ENCODE measurements around the gene PTPRK. TPM values are rescaled to one million over a fixed set of nuclear protein-coding genes. Genes with fewer than 3 reads are reported as not detected.

The PTPRK gene
- total RNA-seq, 2 donors from 2014 or later: 94.1 to 117 TPM

GRCh38 chr6:128070406-128070805 is 450.0 kb downstream of the PTPRK start:
- intact Hi-C loops (cut with DNase I): no loop called here
- Histone ChIP-seq H3K9me3 (no peaks in the 10 kb centered on the region), H3K36me3 (no peaks in the 10 kb centered on the region), H3K27me3 (no peaks in the 10 kb centered on the region), H3K4me1 (no peaks in the 10 kb centered on the region), H3K9ac (ENCODE audit: low read depth in 2 of 2, low read length in 2 of 2) (no peak overlapping the region), H3K27ac (no peak overlapping the region), H3K4me3 (no peak overlapping the region)
- TF ChIP-seq, protein P1, sequence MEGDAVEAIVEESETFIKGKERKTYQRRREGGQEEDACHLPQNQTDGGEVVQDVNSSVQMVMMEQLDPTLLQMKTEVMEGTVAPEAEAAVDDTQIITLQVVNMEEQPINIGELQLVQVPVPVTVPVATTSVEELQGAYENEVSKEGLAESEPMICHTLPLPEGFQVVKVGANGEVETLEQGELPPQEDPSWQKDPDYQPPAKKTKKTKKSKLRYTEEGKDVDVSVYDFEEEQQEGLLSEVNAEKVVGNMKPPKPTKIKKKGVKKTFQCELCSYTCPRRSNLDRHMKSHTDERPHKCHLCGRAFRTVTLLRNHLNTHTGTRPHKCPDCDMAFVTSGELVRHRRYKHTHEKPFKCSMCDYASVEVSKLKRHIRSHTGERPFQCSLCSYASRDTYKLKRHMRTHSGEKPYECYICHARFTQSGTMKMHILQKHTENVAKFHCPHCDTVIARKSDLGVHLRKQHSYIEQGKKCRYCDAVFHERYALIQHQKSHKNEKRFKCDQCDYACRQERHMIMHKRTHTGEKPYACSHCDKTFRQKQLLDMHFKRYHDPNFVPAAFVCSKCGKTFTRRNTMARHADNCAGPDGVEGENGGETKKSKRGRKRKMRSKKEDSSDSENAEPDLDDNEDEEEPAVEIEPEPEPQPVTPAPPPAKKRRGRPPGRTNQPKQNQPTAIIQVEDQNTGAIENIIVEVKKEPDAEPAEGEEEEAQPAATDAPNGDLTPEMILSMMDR (IDR thresholded peaks at IDR 0.05): no peak
- DNase-seq: no peak

DNA sequence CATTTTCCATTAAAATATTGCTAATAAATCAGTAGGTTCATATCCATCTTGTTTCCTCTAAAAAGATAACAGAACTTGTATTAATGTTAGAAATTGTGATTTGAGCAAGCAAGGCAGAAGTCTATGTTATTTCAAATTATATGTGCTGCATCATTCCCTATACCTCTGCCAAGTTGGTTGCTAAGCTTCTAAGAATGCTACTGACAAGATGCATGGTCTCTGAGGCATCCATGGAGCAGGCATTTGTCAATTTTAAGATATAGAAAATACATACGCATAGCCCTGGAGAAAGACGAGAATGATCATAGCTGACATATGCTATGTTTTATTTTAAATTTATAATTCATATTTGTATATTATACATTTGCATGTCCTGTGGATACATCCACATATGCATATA is 451.2 kb downstream of the PTPRK start:
- no peak for DNase-seq
- Histone ChIP-seq H3K36me3 (no peaks in the 10 kb centered on the region), H3K4me1 (no peaks in the 10 kb centered on the region), H3K27ac (no peak overlapping the region), H3K27me3 (no peaks in the 10 kb centered on the region), H3K9me3 (no peaks in the 10 kb centered on the region), H3K4me3 (no peak overlapping the region), H3K9ac (ENCODE audit: low read depth in 2 of 2, low read length in 2 of 2) (no peak overlapping the region)
- intact Hi-C loops (cut with DNase I): loop anchor here (10.0 kb wide), 1 partner anchor 106 kb away; no protein-coding TSS in a partner anchor
- TF ChIP-seq, protein P1 (IDR thresholded peaks at IDR 0.05): no peak

DNA sequence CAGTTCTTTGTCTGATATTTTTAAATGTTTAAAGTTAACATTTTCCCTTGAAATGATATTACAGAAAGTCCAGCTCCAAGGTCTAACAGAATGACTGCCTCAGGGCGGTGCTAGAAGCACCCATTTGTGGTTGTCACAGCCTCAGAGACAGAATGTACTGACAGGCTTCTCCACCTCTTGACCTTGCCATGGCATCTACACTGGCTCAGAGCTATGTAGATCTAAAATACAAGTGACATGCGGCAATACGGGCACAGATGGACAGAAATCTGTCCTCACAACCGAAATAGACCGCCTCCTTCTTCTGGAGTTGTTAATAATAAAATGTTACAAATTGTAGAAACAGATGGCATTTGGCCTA is 452.3 kb downstream of the PTPRK start:
- Histone ChIP-seq H3K4me3 (no peak overlapping the region), H3K9me3 (no peaks in the 10 kb centered on the region), H3K36me3 (no peaks in the 10 kb centered on the region), H3K27me3 (no peaks in the 10 kb centered on the region), H3K27ac (no peak overlapping the region), H3K4me1 (no peaks in the 10 kb centered on the region), H3K9ac (ENCODE audit: low read depth in 2 of 2, low read length in 2 of 2) (no peak overlapping the region)
- DNase-seq: no peak
- TF ChIP-seq, protein P1 (IDR thresholded peaks at IDR 0.05): no peak
- intact Hi-C loops (cut with DNase I): loop anchor here (10.0 kb wide), 1 partner anchor 107 kb away; no protein-coding TSS in a partner anchor

DNA sequence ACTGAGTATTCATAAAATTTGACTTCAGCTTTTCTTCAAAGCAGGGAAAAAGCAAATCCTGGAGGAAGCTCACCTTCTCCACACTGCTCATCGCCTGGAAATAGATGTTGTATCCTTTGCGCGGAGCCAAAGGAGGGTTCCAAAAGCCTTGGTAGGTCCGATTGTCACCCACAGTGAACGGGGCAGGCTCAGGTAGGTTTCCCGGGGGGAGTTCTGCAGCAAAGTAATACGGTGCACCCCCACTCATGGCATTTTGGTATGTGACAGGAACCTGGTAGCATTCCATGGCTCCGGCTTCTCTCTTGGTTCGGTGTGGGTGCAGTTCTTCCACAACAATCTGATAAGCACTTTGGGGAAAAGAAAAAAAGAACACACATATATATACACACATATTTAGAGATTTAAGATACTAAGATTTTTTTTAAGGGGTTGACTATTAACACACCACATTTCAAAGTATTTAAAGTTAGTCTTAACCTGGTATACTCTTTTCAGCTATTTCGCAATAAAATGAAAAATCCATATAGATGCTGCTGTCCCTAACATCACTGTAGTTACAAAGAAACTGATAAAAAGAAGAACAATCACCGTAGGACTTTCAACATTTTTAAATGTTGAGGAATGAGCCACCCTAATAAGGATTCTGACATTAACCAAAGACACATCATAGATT is 452.8 kb downstream of the PTPRK start:
- no peaks in the 10 kb centered on the region for H3K36me3 ChIP-seq
- intact Hi-C loops (cut with DNase I): loop anchor here (10.0 kb wide), 1 partner anchor 107 kb away; no protein-coding TSS in a partner anchor
- H3K4me1 ChIP-seq: no peaks in the 10 kb centered on the region
- H3K9ac ChIP-seq (ENCODE audit: low read depth in 2 of 2, low read length in 2 of 2): no peak overlapping the region
- H3K27ac ChIP-seq: no peak overlapping the region
- H3K9me3 ChIP-seq: no peaks in the 10 kb centered on the region
- TF ChIP-seq, protein P1 (IDR thresholded peaks at IDR 0.05): no peak
- H3K27me3 ChIP-seq: no peaks in the 10 kb centered on the region
- no peak for DNase-seq
- H3K4me3 ChIP-seq: no peak overlapping the region

GRCh38 chr6:128065072-128065471 is 455.3 kb downstream of the PTPRK start:
- Histone ChIP-seq H3K9ac (ENCODE audit: low read depth in 2 of 2, low read length in 2 of 2) (no peak overlapping the region), H3K9me3 (no peaks in the 10 kb centered on the region), H3K27ac (no peak overlapping the region), H3K27me3 (no peaks in the 10 kb centered on the region), H3K4me3 (no peak overlapping the region), H3K4me1 (no peaks in the 10 kb centered on the region), H3K36me3 (no peaks in the 10 kb centered on the region)
- intact Hi-C loops (cut with DNase I): loop anchor here (10.0 kb wide), 1 partner anchor 110 kb away; no protein-coding TSS in a partner anchor
- TF ChIP-seq, protein P1 (IDR thresholded peaks at IDR 0.05): no peak
- no peak for DNase-seq

Measured in colonic mucosa (tissue), 4 donors.